GM12891 (cell line): ENCODE data around the gene RNU6-9.

Experiments used
- POLR2A ChIP-seq: IDR thresholded peaks from 2 replicates; pipeline ENCODE4 v1.6.1; 2011; ENCODE audit warnings: low read depth, low read length, control low read depth
- POLR2AphosphoS5 ChIP-seq: IDR thresholded peaks from 2 replicates; pipeline ENCODE4 v1.6.1; 2011; ENCODE audit warnings: low read depth, low read length, control low read depth
- TAF1 ChIP-seq: IDR thresholded peaks from 2 replicates; pipeline ENCODE4 v1.6.1; 2011; ENCODE audit warnings: low read depth, low read length, control low read depth

GRCh38 chr19:868458-869244 lies 24.6 kb upstream of the RNU6-9 start:
- TF ChIP-seq POLR2A = no peak
- no peak for TF ChIP-seq TAF1
- no peak for TF ChIP-seq POLR2AphosphoS5
